SH-SY5Y (cell line): ENCODE data around the gene ZNF780B.

ENCODE experiments used
- GATA2 ChIP-seq: IDR thresholded peaks from 2 replicates; pipeline ENCODE4 v1.6.1; 2011; ENCODE audit warnings: mild to moderate bottlenecking, low read depth, low read length
- GATA3 ChIP-seq: IDR thresholded peaks from 2 replicates; pipeline ENCODE4 v1.6.1; 2011; ENCODE audit warnings: low read depth, mild to moderate bottlenecking, low read length, moderate library complexity

GRCh38 chr19:40089462-40089861 is 33.4 kb upstream of the ZNF780B start:
- TF ChIP-seq GATA2 (no peak), GATA3 (no peak)
